GM23338 (cell line): ENCODE data around the gene LAMA4. TPM values are rescaled to one million over a fixed set of nuclear protein-coding genes. Genes with fewer than 3 reads are reported as not detected.

ENCODE experiments used
- ATAC-seq: fragments of 200-7000 bp; cut with Tn5 transposase; 3 replicates; pipeline ENCODE4 v1.9.1; 2020
- DNase-seq: peaks from one replicate; pipeline ENCODE4 v3.0.0-alpha.2; 2015; ENCODE audit warnings: low spot score
- H2AFZ ChIP-seq: fragments of 200-600 bp; sonication (generic); 2 replicates; pipeline ENCODE4 v1.8.0; 2016; ENCODE audit warnings: antibody characterized with exemption, mild to moderate bottlenecking, moderate library complexity
- H3F3A ChIP-seq: fragments of 200-600 bp; sonication (generic); replicated peaks from 2 replicates; pipeline ENCODE4 v1.8.0; 2017; ENCODE audit warnings: antibody characterized with exemption, mixed run types, low read depth
- H3K27ac ChIP-seq: fragments of 200-600 bp; sonication (generic); 2 replicates; pipeline ENCODE4 v1.6.1; 2016; ENCODE audit warnings: low read depth
- H3K27me3 ChIP-seq: fragments of 200-600 bp; sonication (generic); 2 replicates; pipeline ENCODE4 v1.8.0; 2016; ENCODE audit warnings: mild to moderate bottlenecking, mixed run types, moderate library complexity; ENCODE audit not compliant: insufficient read depth
- H3K36me3 ChIP-seq: fragments of 200-600 bp; sonication (generic); 2 replicates; pipeline ENCODE4 v1.8.0; 2016; ENCODE audit warnings: mild to moderate bottlenecking; ENCODE audit not compliant: insufficient read depth
- H3K4me1 ChIP-seq: fragments of 200-600 bp; sonication (generic); 2 replicates; pipeline ENCODE4 v1.8.0; 2016; ENCODE audit warnings: mild to moderate bottlenecking, moderate library complexity; ENCODE audit not compliant: insufficient read depth
- H3K4me2 ChIP-seq: fragments of 200-600 bp; sonication (generic); 2 replicates; pipeline ENCODE4 v1.7.1; 2017; ENCODE audit warnings: mixed run types
- H3K4me3 ChIP-seq: fragments of 200-600 bp; sonication (generic); 2 replicates; pipeline ENCODE4 v1.6.1; 2016; ENCODE audit warnings: mixed run types
- H3K79me2 ChIP-seq: fragments of 200-600 bp; sonication (generic); replicated peaks from 2 replicates; pipeline ENCODE4 v1.8.0; 2017; ENCODE audit warnings: mild to moderate bottlenecking; ENCODE audit not compliant: insufficient read depth
- H3K9me2 ChIP-seq: fragments of 200-600 bp; sonication (generic); 2 replicates; pipeline ENCODE4 v1.8.0; 2017; ENCODE audit not compliant: insufficient read depth
- H4K20me1 ChIP-seq: fragments of 200-600 bp; sonication (generic); replicated peaks from 2 replicates; pipeline ENCODE4 v1.8.0; 2017; ENCODE audit warnings: mild to moderate bottlenecking; ENCODE audit not compliant: insufficient read depth
- H3K27ac Mint-ChIP-seq: 2 replicates; pipeline ENCODE4 v1.8.0; 2020; ENCODE audit warnings: inconsistent platforms, mild to moderate bottlenecking, moderate library complexity, mixed read lengths
- H3K27me3 Mint-ChIP-seq: 3 replicates; pipeline ENCODE4 v1.8.0; 2022; ENCODE audit warnings: low read depth, mild to moderate bottlenecking, moderate library complexity, mixed read lengths, inconsistent platforms; ENCODE audit not compliant: insufficient read depth, poor library complexity
- H3K36me3 Mint-ChIP-seq: 3 replicates; pipeline ENCODE4 v1.8.0; 2021; ENCODE audit warnings: low read depth, mild to moderate bottlenecking, inconsistent platforms, moderate library complexity, mixed read lengths
- H3K4me1 Mint-ChIP-seq: 3 replicates; pipeline ENCODE4 v1.8.0; 2020; ENCODE audit warnings: mild to moderate bottlenecking, inconsistent platforms, mixed read lengths
- H3K4me3 Mint-ChIP-seq: 3 replicates; pipeline ENCODE4 v1.8.0; 2021; ENCODE audit warnings: moderate library complexity, mild to moderate bottlenecking, inconsistent platforms, mixed read lengths
- H3K9me3 Mint-ChIP-seq: 3 replicates; pipeline ENCODE4 v1.8.0; 2020; ENCODE audit warnings: moderate library complexity, mild to moderate bottlenecking, inconsistent platforms, mixed read lengths
- CREB1 ChIP-seq: fragments of 250-450 bp; sonication (Bioruptor Pico); IDR thresholded peaks from 2 replicates; pipeline ENCODE4 v1.5.0; 2020; ENCODE audit warnings: low read depth, mild to moderate bottlenecking, moderate library complexity
- CTCF ChIP-seq, 2 experiments: fragments of 200-600 bp in 1 of 2; sonication (generic) in 1 of 2; conservative IDR thresholded peaks; 2 replicates each; pipeline versions ENCODE4 v1.5.1 to v1.6.1; 2016 to 2017; ENCODE audit warnings: antibody characterized with exemption in 2 of 2, low read depth in 2 of 2, mild to moderate bottlenecking in 2 of 2, moderate library complexity in 1 of 2
- ETS1 ChIP-seq: IDR thresholded peaks from 2 replicates; pipeline ENCODE4 v1.6.1; 2016; ENCODE audit warnings: antibody characterized with exemption
- EZH2 ChIP-seq: fragments of 200-600 bp; sonication (generic); IDR thresholded peaks from one replicate; pipeline ENCODE4 v1.8.0; 2017; ENCODE audit warnings: antibody characterized with exemption, mild to moderate bottlenecking, low read depth; ENCODE audit not compliant: unreplicated experiment
- EZH2phosphoT487 ChIP-seq: fragments of 200-600 bp; sonication (generic); IDR thresholded peaks from one replicate; pipeline ENCODE4 v1.8.1; 2018; ENCODE audit warnings: antibody characterized with exemption; ENCODE audit not compliant: unreplicated experiment
- JUNB ChIP-seq: IDR thresholded peaks from one replicate; pipeline ENCODE4 v1.6.1; 2016; ENCODE audit warnings: antibody characterized with exemption; ENCODE audit not compliant: unreplicated experiment
- NANOG ChIP-seq: IDR thresholded peaks from 2 replicates; pipeline ENCODE4 v1.6.1; 2016; ENCODE audit warnings: antibody characterized with exemption, borderline replicate concordance
- POLR2AphosphoS5 ChIP-seq: IDR thresholded peaks from 2 replicates; pipeline ENCODE4 v1.6.1; 2016; ENCODE audit warnings: antibody characterized with exemption, low read depth
- REST ChIP-seq: IDR thresholded peaks from one replicate; pipeline ENCODE4 v1.6.1; 2018; ENCODE audit warnings: antibody characterized with exemption; ENCODE audit not compliant: unreplicated experiment
- STAT1 ChIP-seq: IDR thresholded peaks from one replicate; pipeline ENCODE4 v1.6.1; 2016; ENCODE audit warnings: antibody characterized with exemption; ENCODE audit not compliant: unreplicated experiment
- ZNF114 ChIP-seq: fragments of 250-450 bp; sonication (Bioruptor Pico); IDR thresholded peaks from 2 replicates; pipeline ENCODE4 v1.5.0; 2020; ENCODE audit warnings: mild to moderate bottlenecking, moderate library complexity
- ZNF331 ChIP-seq: fragments of 250-450 bp; sonication (Bioruptor Pico); IDR thresholded peaks from 2 replicates; pipeline ENCODE4 v1.5.0; 2020; ENCODE audit warnings: low read depth, mild to moderate bottlenecking, moderate library complexity
- ZNF462 ChIP-seq: fragments of 250-450 bp; sonication (Bioruptor Pico); IDR thresholded peaks from 2 replicates; pipeline ENCODE4 v1.5.0; 2020; ENCODE audit warnings: mild to moderate bottlenecking, moderate library complexity
- polyA plus RNA-seq: library from polyadenylated mRNA; unstranded; fragments of >200 nt; fragmentation: Nextera tagmentation; extraction: Ambion mirVana; gene quantifications from 2 replicates; pipeline ENCODE4 v1.2.1, GENCODE V29; 2016
- total RNA-seq: library from RNA; depleted of rRNA; stranded (reverse); fragments of >200 nt; shearing (Covaris generic); gene quantifications from 2 replicates; pipeline ENCODE4 v1.2.3, GENCODE V29; 2014

Gene LAMA4
- total and polyA plus RNA-seq, 2 experiments from 2014 or later = 1.7 to 2.8 TPM

- no peak overlapping the region for H2AFZ ChIP-seq
- no peak overlapping the region for H3K4me3 Mint-ChIP-seq
These were observed 16.4 kb upstream of the LAMA4 start for GRCh38 chr6:112270756-112271155.

More at GRCh38 chr6:112270756-112271155, 16.4 kb upstream of the LAMA4 start:
- Mint-ChIP-seq H3K9me3 (no peaks in the 10 kb centered on the region; the same call in 2 of the 3 replicates), H3K4me1 (peaks cover 4% of the 10 kb centered on the region), H3K27me3 (peaks cover 1% of the 10 kb centered on the region), H3K36me3 (no peaks in the 10 kb centered on the region), H3K27ac (no peak overlapping the region)
- no peak overlapping the region for H3K4me2 ChIP-seq
- H3K36me3 ChIP-seq = no peaks in the 10 kb centered on the region
- ATAC-seq (no peak), DNase-seq (no peak)
- no peaks in the 10 kb centered on the region for H3F3A ChIP-seq
- TF ChIP-seq EZH2phosphoT487 (no peak), REST (no peak), CREB1 (CRISPR knock-in tag) (no peak), POLR2AphosphoS5 (no peak), ZNF114 (CRISPR knock-in tag) (no peak), ETS1 (no peak), ZNF331 (CRISPR knock-in tag) (no peak), JUNB (no peak), EZH2 (no peak), ZNF462 (CRISPR knock-in tag) (no peak), STAT1 (no peak), NANOG (no peak), CTCF (conservative IDR thresholded peaks at IDR 0.05; ENCODE audit: low read depth in 2 of 2) (no peak)
- no peaks in the 10 kb centered on the region for H3K27me3 ChIP-seq
- H3K79me2 ChIP-seq = no peaks in the 10 kb centered on the region
- no peaks in the 10 kb centered on the region for H3K4me1 ChIP-seq
- no peak overlapping the region for H3K27ac ChIP-seq
- H3K9me2 ChIP-seq = 0 out of 2 replicates have a peak, but pooled peaks cover 7% of the 10 kb centered on the region
- H4K20me1 ChIP-seq = no peaks in the 10 kb centered on the region
- H3K4me3 ChIP-seq = no peak overlapping the region
